ENCODE data around the gene ALS2.

- no peak for TF ChIP-seq POLR2A (IDR thresholded peaks at IDR 0.05)
- TF ChIP-seq POLR2AphosphoS5 (IDR thresholded peaks at IDR 0.05), result no peak
- TF ChIP-seq CTCF (IDR thresholded peaks at IDR 0.05), result peak in 1 of 7 experiments; percentile 16
These were observed 100.0 kb downstream of the ALS2 start for GRCh38 chr2:201680743-201681142.

Measured in stomach (tissue), 4 donors.